Astrocyte (in vitro differentiated cells and primary cell): ENCODE data around the gene ASAP2. TPM values are rescaled to one million over a fixed set of nuclear protein-coding genes. Genes with fewer than 3 reads are reported as not detected.

ENCODE experiments used
- DNase-seq: peaks from one replicate; pipeline ENCODE4 v3.0.0-alpha.2; 2010; ENCODE audit warnings: low read depth
- FAIRE-seq: peaks from 2 replicates; lab custom pipeline; 2011; peaks lifted over from hg19 to GRCh38; lab: Jason Lieb, UNC
- H2AFZ ChIP-seq: 2 replicates; pipeline ENCODE4 v1.6.0; 2012; ENCODE audit warnings: low read depth, low read length, inconsistent platforms
- H3K27ac ChIP-seq: 2 replicates; pipeline ENCODE4 v1.5.1; 2011; ENCODE audit warnings: low read depth, low read length, inconsistent platforms
- H3K27me3 ChIP-seq: 2 replicates; pipeline ENCODE4 v1.6.0; 2011; ENCODE audit warnings: low read length, inconsistent platforms; ENCODE audit not compliant: insufficient read depth
- H3K36me3 ChIP-seq: 2 replicates; pipeline ENCODE4 v1.5.1; 2011; ENCODE audit warnings: low read length, inconsistent platforms; ENCODE audit not compliant: insufficient read depth
- H3K4me1 ChIP-seq: 2 replicates; pipeline ENCODE4 v1.5.1; 2011; ENCODE audit warnings: low read length, inconsistent platforms; ENCODE audit not compliant: insufficient read depth
- H3K4me2 ChIP-seq: 2 replicates; pipeline ENCODE4 v1.6.0; 2012; ENCODE audit warnings: low read length, inconsistent platforms
- H3K4me3 ChIP-seq: 2 replicates; pipeline ENCODE4 v1.5.1; 2011; ENCODE audit warnings: low read depth, mild to moderate bottlenecking, low read length, inconsistent platforms; ENCODE audit not compliant: insufficient read depth
- H3K79me2 ChIP-seq: 2 replicates; pipeline ENCODE4 v1.6.0; 2012; ENCODE audit warnings: mild to moderate bottlenecking, low read length, inconsistent platforms; ENCODE audit not compliant: insufficient read depth
- H3K9ac ChIP-seq: 2 replicates; pipeline ENCODE4 v1.6.0; 2012; ENCODE audit warnings: mild to moderate bottlenecking, low read length, inconsistent platforms
- H3K9me3 ChIP-seq: 2 replicates; pipeline ENCODE4 v1.5.1; 2012; ENCODE audit warnings: low read depth, mild to moderate bottlenecking, low read length, inconsistent platforms; ENCODE audit not compliant: insufficient read depth
- H4K20me1 ChIP-seq: 2 replicates; pipeline ENCODE4 v1.6.0; 2012; ENCODE audit warnings: low read length, inconsistent platforms; ENCODE audit not compliant: insufficient read depth
- H3K27ac Mint-ChIP-seq: one replicate; pipeline ENCODE4 v1.8.0; 2021; ENCODE audit warnings: mild to moderate bottlenecking, mixed read lengths; ENCODE audit not compliant: unreplicated experiment
- H3K27me3 Mint-ChIP-seq: one replicate; pipeline ENCODE4 v1.8.0; 2021; ENCODE audit warnings: low read depth, mixed read lengths; ENCODE audit not compliant: unreplicated experiment
- H3K36me3 Mint-ChIP-seq: one replicate; pipeline ENCODE4 v1.8.0; 2021; ENCODE audit warnings: low read depth, mixed read lengths; ENCODE audit not compliant: unreplicated experiment
- H3K4me1 Mint-ChIP-seq: one replicate; pipeline ENCODE4 v1.8.0; 2021; ENCODE audit warnings: low read depth, mixed read lengths; ENCODE audit not compliant: unreplicated experiment
- H3K4me3 Mint-ChIP-seq: one replicate; pipeline ENCODE4 v1.8.0; 2021; ENCODE audit warnings: mild to moderate bottlenecking, moderate library complexity, mixed read lengths; ENCODE audit not compliant: unreplicated experiment
- H3K9me3 Mint-ChIP-seq: one replicate; pipeline ENCODE4 v1.8.0; 2021; ENCODE audit warnings: mild to moderate bottlenecking, mixed read lengths; ENCODE audit not compliant: unreplicated experiment
- EZH2 ChIP-seq: IDR thresholded peaks from 2 replicates; pipeline ENCODE4 v1.6.1; 2012; ENCODE audit warnings: mild to moderate bottlenecking, low read length, inconsistent platforms; ENCODE audit not compliant: insufficient read depth
- total RNA-seq: library from RNA; stranded (reverse); gene quantifications from 2 replicates; pipeline ENCODE4 v1.2.1, GENCODE V29; 2021
- TF ChIP-seq, protein P1 (sequence below): IDR thresholded peaks from 2 replicates; pipeline ENCODE4 v1.5.1; 2011; ENCODE audit warnings: low read depth, mild to moderate bottlenecking, inconsistent platforms, low read length, moderate library complexity; ENCODE audit not compliant: insufficient read depth

ASAP2 gene
- total RNA-seq, 1 donor from 2014 or later, result 62.6 TPM

- Histone ChIP-seq H3K9ac (no peak overlapping the region), H3K79me2 (no peaks in the 10 kb centered on the region), H3K27me3 (no peaks in the 10 kb centered on the region), H3K36me3 (peaks cover 39% of the 10 kb centered on the region), H3K4me1 (no peaks in the 10 kb centered on the region), H2AFZ (no peak overlapping the region), H3K4me3 (no peak overlapping the region), H4K20me1 (no peaks in the 10 kb centered on the region), H3K9me3 (no peaks in the 10 kb centered on the region), H3K27ac (no peak overlapping the region), H3K4me2 (no peak overlapping the region)
- TF ChIP-seq, protein P1, sequence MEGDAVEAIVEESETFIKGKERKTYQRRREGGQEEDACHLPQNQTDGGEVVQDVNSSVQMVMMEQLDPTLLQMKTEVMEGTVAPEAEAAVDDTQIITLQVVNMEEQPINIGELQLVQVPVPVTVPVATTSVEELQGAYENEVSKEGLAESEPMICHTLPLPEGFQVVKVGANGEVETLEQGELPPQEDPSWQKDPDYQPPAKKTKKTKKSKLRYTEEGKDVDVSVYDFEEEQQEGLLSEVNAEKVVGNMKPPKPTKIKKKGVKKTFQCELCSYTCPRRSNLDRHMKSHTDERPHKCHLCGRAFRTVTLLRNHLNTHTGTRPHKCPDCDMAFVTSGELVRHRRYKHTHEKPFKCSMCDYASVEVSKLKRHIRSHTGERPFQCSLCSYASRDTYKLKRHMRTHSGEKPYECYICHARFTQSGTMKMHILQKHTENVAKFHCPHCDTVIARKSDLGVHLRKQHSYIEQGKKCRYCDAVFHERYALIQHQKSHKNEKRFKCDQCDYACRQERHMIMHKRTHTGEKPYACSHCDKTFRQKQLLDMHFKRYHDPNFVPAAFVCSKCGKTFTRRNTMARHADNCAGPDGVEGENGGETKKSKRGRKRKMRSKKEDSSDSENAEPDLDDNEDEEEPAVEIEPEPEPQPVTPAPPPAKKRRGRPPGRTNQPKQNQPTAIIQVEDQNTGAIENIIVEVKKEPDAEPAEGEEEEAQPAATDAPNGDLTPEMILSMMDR, result no peak
- no peak for TF ChIP-seq EZH2
- no peak overlapping the region for H3K27ac Mint-ChIP-seq
- H3K4me3 Mint-ChIP-seq, result no peak overlapping the region
- no peaks in the 10 kb centered on the region for H3K27me3 Mint-ChIP-seq
- FAIRE-seq, result no peak
- H3K4me1 Mint-ChIP-seq, result no peaks in the 10 kb centered on the region
- no peak for DNase-seq
- H3K9me3 Mint-ChIP-seq, result no peaks in the 10 kb centered on the region
- H3K36me3 Mint-ChIP-seq, result peaks cover 13% of the 10 kb centered on the region
Measured at GRCh38 chr2:9445089-9445488, 238.5 kb downstream of the ASAP2 start.

- no peak overlapping the region for H3K9ac ChIP-seq
- H3K4me1 ChIP-seq, result no peaks in the 10 kb centered on the region
- no peak overlapping the region for H3K4me3 ChIP-seq
- TF ChIP-seq EZH2, result no peak
- TF ChIP-seq, protein P1, result no peak
- FAIRE-seq (no peak), DNase-seq (no peak)
- peaks cover 20% of the 10 kb centered on the region for H3K36me3 Mint-ChIP-seq
- no peaks in the 10 kb centered on the region for H3K27me3 ChIP-seq
- no peaks in the 10 kb centered on the region for H3K4me1 Mint-ChIP-seq
- no peaks in the 10 kb centered on the region for H3K79me2 ChIP-seq
- H3K27me3 Mint-ChIP-seq, result no peaks in the 10 kb centered on the region
- peaks cover 12% of the 10 kb centered on the region for H3K36me3 ChIP-seq
- no peak overlapping the region for H3K4me2 ChIP-seq
- no peak overlapping the region for H3K27ac ChIP-seq
- H3K9me3 Mint-ChIP-seq, result no peaks in the 10 kb centered on the region
- no peak overlapping the region for H3K4me3 Mint-ChIP-seq
- H3K27ac Mint-ChIP-seq, result no peak overlapping the region
- H4K20me1 ChIP-seq, result no peaks in the 10 kb centered on the region
- H3K9me3 ChIP-seq, result no peaks in the 10 kb centered on the region
- H2AFZ ChIP-seq, result no peak overlapping the region
Measured at GRCh38 chr2:9451231-9451630, 244.6 kb downstream of the ASAP2 start.

Other genes with a start within 250 kb of the ASAP2 start
- 54.6 and 58.0 TPM in 2 replicates for gene MBOAT2, start 203.1 kb upstream of the ASAP2 start, total RNA-seq
- gene ITGB1BP1, start 216.7 kb downstream of the ASAP2 start, total RNA-seq, result 121 and 126 TPM in 2 replicates
- gene CPSF3, start 216.8 kb downstream of the ASAP2 start, total RNA-seq, result 36.2 and 40.3 TPM in 2 replicates